Right atrium auricular region (tissue), 2 donors: Measurements from ENCODE around the gene NPTX1. TPM values are rescaled to one million over a fixed set of nuclear protein-coding genes. Genes with fewer than 3 reads are reported as not detected.

Source experiments
- DNase-seq: peaks from one replicate; pipeline ENCODE4 v3.0.0-alpha.2; 2019; ENCODE audit warnings: low spot score
- H3K27ac ChIP-seq, 2 donors: fragments of 200-600 bp; sonication (generic); 1 replicate in 1 of 2; 2 replicates in 1 of 2; pipeline ENCODE4 v1.5.1; 2016 to 2019
- H3K27me3 ChIP-seq, 2 donors: fragments of 200-600 bp; sonication (generic); one replicate each; pipeline versions ENCODE4 v1.5.1 to v1.6.0; 2017 to 2019
- H3K36me3 ChIP-seq: fragments of 200-600 bp; sonication (generic); one replicate; pipeline ENCODE4 v1.5.1; 2016
- H3K4me1 ChIP-seq, 2 donors: fragments of 200-600 bp; sonication (generic); one replicate each; pipeline versions ENCODE4 v1.5.1 to v1.6.0; 2017 to 2019
- H3K4me3 ChIP-seq, 2 donors: fragments of 200-600 bp; sonication (generic); 1 replicate in 1 of 2; 2 replicates in 1 of 2; pipeline ENCODE4 v1.5.1; 2017 to 2019; ENCODE audit warnings: mild to moderate bottlenecking in 1 of 2, moderate library complexity in 1 of 2
- H3K9me3 ChIP-seq, 2 donors: fragments of 200-600 bp; sonication (generic); one replicate each; pipeline ENCODE4 v1.5.1; 2019
- total RNA-seq, 2 donors: library from RNA; depleted of rRNA; stranded (reverse); fragments of >200 nt; gene quantifications; one replicate each; pipeline ENCODE4 v1.1.0, GENCODE V29; 2016
- TF ChIP-seq, protein P1 (sequence below), 2 donors: fragments of 200-600 bp; sonication (generic); IDR thresholded peaks; one replicate each; pipeline ENCODE4 v1.5.1; 2019; ENCODE audit warnings: antibody characterized with exemption in 2 of 2

The NPTX1 gene
- total RNA-seq, 2 donors from 2014 or later: not detected

DNA sequence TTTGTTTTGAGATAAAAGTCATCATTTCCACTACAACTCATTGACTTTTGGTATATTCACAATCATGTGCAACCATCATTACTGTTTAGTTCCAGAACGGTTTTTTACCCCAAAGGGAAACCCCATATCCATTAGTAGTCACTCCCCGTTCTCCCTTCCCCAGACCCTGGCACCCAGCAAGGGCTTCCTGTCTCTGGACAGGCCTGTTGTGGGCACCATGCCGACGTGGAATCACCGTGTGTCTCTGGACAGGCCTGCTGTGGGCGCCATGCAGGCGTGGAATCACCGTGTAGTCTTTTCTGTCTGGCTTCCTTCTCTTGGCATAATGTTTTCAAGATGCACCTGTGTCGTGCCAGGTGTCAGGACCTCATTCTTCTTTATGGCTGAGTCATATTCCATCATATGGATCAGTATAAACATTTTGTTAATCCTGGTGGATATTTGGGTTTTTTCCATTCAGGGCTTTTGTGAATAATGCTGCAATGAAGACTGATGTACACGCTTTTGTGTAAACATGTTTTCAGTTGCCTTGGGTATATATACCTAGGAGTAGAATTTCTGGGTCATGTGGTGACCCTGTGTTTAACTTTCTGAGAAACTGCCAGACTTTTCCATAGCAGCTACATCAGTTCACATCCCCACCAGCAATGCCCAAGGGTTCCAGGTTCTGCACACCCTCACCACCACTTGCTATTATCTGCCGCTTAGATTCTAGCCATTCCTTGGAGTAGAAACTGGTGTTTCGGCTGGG lies 42.3 kb downstream of the NPTX1 start:
- no peaks in the 10 kb centered on the region for H3K4me1 ChIP-seq
- no peaks in the 10 kb centered on the region for H3K27me3 ChIP-seq
- DNase-seq: no peak
- no peak overlapping the region for H3K27ac ChIP-seq
- no peaks in the 10 kb centered on the region for H3K36me3 ChIP-seq
- no peak overlapping the region for H3K4me3 ChIP-seq
- H3K9me3 ChIP-seq: no peaks in the 10 kb centered on the region
- TF ChIP-seq, protein P1, sequence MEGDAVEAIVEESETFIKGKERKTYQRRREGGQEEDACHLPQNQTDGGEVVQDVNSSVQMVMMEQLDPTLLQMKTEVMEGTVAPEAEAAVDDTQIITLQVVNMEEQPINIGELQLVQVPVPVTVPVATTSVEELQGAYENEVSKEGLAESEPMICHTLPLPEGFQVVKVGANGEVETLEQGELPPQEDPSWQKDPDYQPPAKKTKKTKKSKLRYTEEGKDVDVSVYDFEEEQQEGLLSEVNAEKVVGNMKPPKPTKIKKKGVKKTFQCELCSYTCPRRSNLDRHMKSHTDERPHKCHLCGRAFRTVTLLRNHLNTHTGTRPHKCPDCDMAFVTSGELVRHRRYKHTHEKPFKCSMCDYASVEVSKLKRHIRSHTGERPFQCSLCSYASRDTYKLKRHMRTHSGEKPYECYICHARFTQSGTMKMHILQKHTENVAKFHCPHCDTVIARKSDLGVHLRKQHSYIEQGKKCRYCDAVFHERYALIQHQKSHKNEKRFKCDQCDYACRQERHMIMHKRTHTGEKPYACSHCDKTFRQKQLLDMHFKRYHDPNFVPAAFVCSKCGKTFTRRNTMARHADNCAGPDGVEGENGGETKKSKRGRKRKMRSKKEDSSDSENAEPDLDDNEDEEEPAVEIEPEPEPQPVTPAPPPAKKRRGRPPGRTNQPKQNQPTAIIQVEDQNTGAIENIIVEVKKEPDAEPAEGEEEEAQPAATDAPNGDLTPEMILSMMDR (IDR thresholded peaks at IDR 0.05): no peak

DNA sequence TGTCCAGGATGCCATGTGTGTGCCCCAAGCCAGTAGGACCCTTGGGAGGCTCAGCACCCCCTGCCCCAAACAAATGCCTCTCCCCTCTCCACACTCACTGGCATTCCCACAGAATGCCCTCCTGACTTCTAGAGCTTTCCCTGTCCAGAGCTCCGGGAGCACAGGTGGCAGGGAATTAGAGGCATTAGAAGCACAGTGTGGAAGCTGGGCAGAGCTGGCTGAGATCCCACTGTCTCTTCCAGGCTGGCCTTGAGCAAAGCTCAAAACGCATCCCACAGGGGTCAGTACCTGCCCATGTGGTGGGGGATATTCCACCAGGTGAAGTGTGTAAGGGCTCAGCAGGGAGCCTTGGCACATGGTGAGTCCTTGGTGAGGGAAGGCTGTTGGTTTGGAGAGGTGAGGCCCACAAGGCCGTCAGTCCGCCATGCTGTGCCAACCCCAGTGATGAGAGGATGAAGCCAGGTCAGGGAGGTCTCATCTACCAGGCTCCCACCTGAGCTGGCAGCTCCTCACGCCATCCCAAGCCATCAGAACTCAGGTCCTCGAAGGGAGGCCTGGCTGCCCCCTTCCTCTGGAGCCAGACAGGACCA lies 43.4 kb downstream of the NPTX1 start:
- TF ChIP-seq, protein P1 (IDR thresholded peaks at IDR 0.05): no peak
- Histone ChIP-seq H3K36me3 (no peaks in the 10 kb centered on the region), H3K9me3 (no peaks in the 10 kb centered on the region), H3K4me1 (no peaks in the 10 kb centered on the region), H3K27me3 (no peaks in the 10 kb centered on the region), H3K4me3 (no peak overlapping the region), H3K27ac (no peak overlapping the region)
- no peak for DNase-seq

DNA sequence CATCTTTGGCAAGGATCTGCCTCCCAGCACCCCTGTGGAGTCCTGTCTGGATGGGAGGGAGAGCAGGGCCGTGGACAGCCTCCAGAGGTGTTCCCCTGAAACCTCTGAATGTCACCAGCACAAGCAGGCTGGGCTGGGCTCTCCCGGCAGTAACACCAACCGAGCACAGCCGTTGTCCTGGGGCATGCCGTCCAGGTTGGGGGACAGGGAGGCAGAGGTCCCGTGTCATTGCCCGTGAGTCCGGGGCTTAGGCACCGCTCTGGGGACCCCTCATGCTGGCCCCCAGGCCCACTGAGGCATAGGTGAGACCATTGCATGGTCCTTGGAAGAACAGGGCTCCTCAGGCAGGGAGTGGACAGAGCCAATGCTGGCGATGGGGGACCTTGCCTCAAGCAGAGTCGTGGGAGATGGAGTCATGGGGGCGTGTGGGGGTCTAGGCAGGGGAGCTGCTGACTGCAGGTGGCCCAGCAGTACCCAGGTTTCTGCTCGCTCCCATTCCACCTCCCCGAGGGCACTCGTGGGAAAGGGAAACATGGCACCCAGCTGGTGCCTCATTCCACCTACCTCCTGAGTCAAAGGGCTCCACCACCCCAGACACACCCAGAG lies 44.0 kb downstream of the NPTX1 start:
- Histone ChIP-seq H3K27ac (no peak overlapping the region), H3K4me1 (no peaks in the 10 kb centered on the region), H3K36me3 (no peaks in the 10 kb centered on the region), H3K27me3 (no peaks in the 10 kb centered on the region), H3K9me3 (no peaks in the 10 kb centered on the region), H3K4me3 (no peak overlapping the region)
- DNase-seq: no peak
- TF ChIP-seq, protein P1 (IDR thresholded peaks at IDR 0.05): no peak

DNA sequence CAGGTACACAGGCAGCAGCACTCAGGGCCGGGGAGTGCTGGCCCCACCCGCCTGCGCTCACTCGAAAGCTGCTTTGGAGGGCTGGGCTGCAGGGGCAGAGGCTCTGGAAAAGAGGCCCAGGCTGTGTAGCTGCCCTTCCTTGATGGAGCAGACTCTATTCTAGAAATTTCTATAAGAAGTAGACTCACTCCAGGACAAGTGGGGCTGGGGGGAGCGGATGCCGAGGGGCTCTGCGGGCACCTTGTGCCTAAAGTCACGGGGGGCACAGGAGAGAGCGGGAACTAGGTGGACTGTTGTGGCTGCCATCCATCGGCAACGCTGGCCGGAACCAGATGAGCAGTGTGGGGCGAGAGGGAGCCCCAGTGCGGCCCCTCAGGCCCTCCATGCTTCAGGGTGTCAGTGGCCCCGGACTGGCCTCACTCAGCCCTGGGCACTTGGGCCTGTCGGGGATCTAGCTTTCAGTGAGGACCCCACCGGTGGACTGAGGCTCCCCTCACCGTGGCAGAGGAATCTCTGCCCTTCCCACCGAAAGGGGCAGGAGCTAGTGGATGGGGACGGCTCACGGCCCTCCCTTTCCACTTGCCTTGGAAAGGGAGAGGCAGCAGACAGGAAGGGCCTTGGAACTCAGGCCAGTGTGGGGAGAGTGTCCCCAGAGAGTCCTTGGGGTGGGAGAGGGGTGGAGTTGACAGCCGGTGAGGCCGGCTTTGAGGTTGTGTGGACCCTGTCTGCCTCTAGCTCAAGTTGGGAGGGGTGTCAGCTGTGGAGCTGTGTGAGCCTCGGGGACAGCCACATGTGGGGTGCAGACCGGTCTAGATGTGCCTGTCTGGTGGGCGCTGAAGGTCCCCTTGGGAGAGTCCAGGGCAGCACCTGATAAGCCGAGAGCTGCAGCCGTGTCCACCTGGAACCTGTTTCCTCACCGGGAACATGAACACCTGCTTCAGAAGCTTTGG lies 44.9 kb downstream of the NPTX1 start:
- no peak for DNase-seq

More for the DNA sequence above, 44.9 kb downstream of the NPTX1 start:
- TF ChIP-seq, protein P1 (IDR thresholded peaks at IDR 0.05): no peak
- Histone ChIP-seq H3K27ac (no peak overlapping the region), H3K9me3 (no peaks in the 10 kb centered on the region), H3K4me1 (peaks cover 0 to 6% of the 10 kb centered on the region in 2 donors), H3K4me3 (no peak overlapping the region), H3K27me3 (no peaks in the 10 kb centered on the region), H3K36me3 (no peaks in the 10 kb centered on the region)
